Endothelial cell of umbilical vein (primary cell): ENCODE data around the gene WIPF3. TPM values are rescaled to one million over a fixed set of nuclear protein-coding genes. Genes with fewer than 3 reads are reported as not detected.

Source experiments
- BruUV-seq: library from RNA; stranded (reverse); fragments of 400-500 nt; replicated peaks from 2 replicates; lab custom pipeline; 2021; lab: Mats Ljungman, UMichigan
- CTCF ChIA-PET: fragments of 300-600, 350-600 bp; sonication (Branson Sonifier 250); formaldehyde crosslinking; loops from one replicate; lab custom pipeline; 2021; ENCODE audit warnings: antibody characterized with exemption, inconsistent platforms; lab: Charles Lee
- POLR2A ChIA-PET: fragments of 300-600, 350-600 bp; sonication (Branson Sonifier 250); formaldehyde crosslinking; loops from one replicate; lab custom pipeline; 2021; ENCODE audit warnings: antibody characterized with exemption, inconsistent platforms; lab: Charles Lee
- DNase-seq: peaks from one replicate; pipeline ENCODE4 v3.0.0-alpha.2; 2011; ENCODE audit warnings: low read depth, low spot score
- FAIRE-seq: peaks from 2 replicates; lab custom pipeline; 2011; peaks lifted over from hg19 to GRCh38; lab: Jason Lieb, UNC
- H2AFZ ChIP-seq: 2 replicates; pipeline ENCODE4 v1.6.0; 2012; ENCODE audit warnings: low read depth, low read length, control low read depth, inconsistent platforms
- H3K27ac ChIP-seq: 2 replicates; pipeline ENCODE4 v1.5.1; 2011; ENCODE audit warnings: low read depth, mild to moderate bottlenecking, control low read depth, low read length, moderate library complexity; ENCODE audit not compliant: insufficient read depth
- H3K27me3 ChIP-seq, 2 experiments: 2 replicates each; pipeline versions ENCODE4 v1.6.0 to v1.6.1; 2011; ENCODE audit warnings: low read length in 2 of 2, mixed read lengths in 1 of 2; ENCODE audit not compliant: control insufficient read depth in 2 of 2, insufficient read depth in 2 of 2
- H3K36me3 ChIP-seq, 2 experiments: 2 replicates in 1 of 2; 3 replicates in 1 of 2; pipeline ENCODE4 v1.5.1; 2011; ENCODE audit warnings: low read length in 2 of 2, mild to moderate bottlenecking in 1 of 2, moderate library complexity in 1 of 2; ENCODE audit not compliant: control insufficient read depth in 2 of 2, insufficient read depth in 2 of 2; ENCODE audit errors: extremely low read depth in 1 of 2
- H3K4me1 ChIP-seq: 3 replicates; pipeline ENCODE4 v1.5.1; 2011; ENCODE audit warnings: mild to moderate bottlenecking, low read length; ENCODE audit not compliant: control insufficient read depth, insufficient read depth; ENCODE audit errors: extremely low read depth
- H3K4me2 ChIP-seq: 2 replicates; pipeline ENCODE4 v1.6.1; 2011; ENCODE audit warnings: low read length, control low read depth, mixed read lengths; ENCODE audit not compliant: insufficient read depth
- H3K4me3 ChIP-seq, 3 experiments: fragments of 200-600 bp in 1 of 3; sonication (generic), shearing (Covaris generic) in 1 of 3; replicated peaks in 1 of 3; 2 replicates each; pipeline ENCODE4 v1.5.1; 2011 to 2016; ENCODE audit warnings: control low read depth in 3 of 3, low read length in 3 of 3, mild to moderate bottlenecking in 2 of 3, inconsistent platforms in 1 of 3, low read depth in 1 of 3, moderate library complexity in 1 of 3; ENCODE audit not compliant: insufficient read depth in 1 of 3
- H3K79me2 ChIP-seq: 2 replicates; pipeline ENCODE4 v1.6.0; 2012; ENCODE audit warnings: low read length, inconsistent platforms; ENCODE audit not compliant: control insufficient read depth, insufficient read depth
- H3K9ac ChIP-seq: replicated peaks from 2 replicates; pipeline ENCODE3; 2011; ENCODE audit warnings: low read length, control low read depth; ENCODE audit not compliant: insufficient read depth; ENCODE audit errors: extremely low read depth
- H3K9me1 ChIP-seq: replicated peaks from 3 replicates; pipeline ENCODE4 v1.6.0; 2011; ENCODE audit warnings: mild to moderate bottlenecking, low read length; ENCODE audit not compliant: control insufficient read depth, insufficient read depth; ENCODE audit errors: extremely low read depth
- H3K9me3 ChIP-seq: replicated peaks from 2 replicates; pipeline ENCODE4 v1.5.1; 2012; ENCODE audit warnings: low read length, inconsistent platforms; ENCODE audit not compliant: control insufficient read depth, insufficient read depth
- H4K20me1 ChIP-seq: replicated peaks from 2 replicates; pipeline ENCODE3; 2011; ENCODE audit warnings: mild to moderate bottlenecking, low read length; ENCODE audit not compliant: control insufficient read depth, insufficient read depth; ENCODE audit errors: extremely low read depth
- CTCF ChIP-seq, 2 donors: IDR thresholded peaks; 1 replicate in 1 of 2; 2 replicates in 1 of 2; pipeline ENCODE4 v1.5.1; 2011; ENCODE audit warnings: low read length in 2 of 2, mild to moderate bottlenecking in 2 of 2, moderate library complexity in 2 of 2, control low read depth in 1 of 2, inconsistent platforms in 1 of 2, low read depth in 1 of 2; ENCODE audit not compliant: insufficient read depth in 1 of 2; ENCODE audit errors: extremely low read depth in 1 of 2
- EZH2 ChIP-seq: IDR thresholded peaks from 2 replicates; pipeline ENCODE4 v1.6.1; 2012; ENCODE audit warnings: borderline replicate concordance, low read depth, mild to moderate bottlenecking, moderate library complexity, low read length, inconsistent platforms; ENCODE audit not compliant: severe bottlenecking
- GATA2 ChIP-seq: IDR thresholded peaks from 2 replicates; pipeline ENCODE4 v1.7.0; 2011; ENCODE audit warnings: low read depth, mild to moderate bottlenecking, moderate library complexity, mixed read lengths, low read length; ENCODE audit not compliant: insufficient read length, insufficient read depth
- POLR2A ChIP-seq: IDR thresholded peaks from 2 replicates; pipeline ENCODE4 v1.6.1; 2012; ENCODE audit warnings: low read depth, mild to moderate bottlenecking, control low read depth, low read length
- dilution Hi-C: fragments of 300-500 bp; cut with MboI; formaldehyde crosslinking; loops from one replicate; pipeline ENCODE4 v1.15.0; 2019; ENCODE audit warnings: low sequenced_read_pairs; ENCODE audit not compliant: extremely low pct_ligation_motif_present
- intact Hi-C: fragments of 100-400 bp; cut with micrococcal nuclease; formaldehyde crosslinking; loops from one replicate; pipeline ENCODE4 v1.10.0; 2022
- polyA plus RNA-seq, 4 experiments: library from polyadenylated mRNA; depleted of rRNA in 3 of 4; stranded (reverse) in 3 of 4; unstranded in 1 of 4; fragments of >200 nt; gene quantifications; 2 replicates each; pipeline versions ENCODE4 v1.2.1 to v1.2.3, GENCODE V29; 2011 to 2012; ENCODE audit warnings: missing spikeins in 1 of 4
- total RNA-seq: library from RNA; stranded (reverse); gene quantifications from 2 replicates; pipeline ENCODE4 v1.2.3, GENCODE V29; 2021

The WIPF3 gene
- total and polyA plus RNA-seq, 2 donors (not counting 3 experiments of a cell fraction or from before 2014, with no cell fraction given) = 0.01 to 0.35 TPM

GRCh38 chr7:29945259-29945809 is 139.0 kb downstream of the WIPF3 start:
- no peaks in the 10 kb centered on the region for H4K20me1 ChIP-seq
- peaks cover 26 to 36% of the 10 kb centered on the region in 2 experiments for H3K36me3 ChIP-seq
- no peak for FAIRE-seq
- H3K9ac ChIP-seq = no peak overlapping the region
- no peaks in the 10 kb centered on the region for H3K9me1 ChIP-seq
- no peaks in the 10 kb centered on the region for H3K4me1 ChIP-seq
- TF ChIP-seq POLR2A = no peak
- intact Hi-C loops (no loop called here), dilution Hi-C loops (no loop called here)
- no TSS peak for BruUV-seq
- no peaks in the 10 kb centered on the region for H3K79me2 ChIP-seq
- H3K27me3 ChIP-seq = no peaks in the 10 kb centered on the region
- no peak overlapping the region for H2AFZ ChIP-seq
- H3K4me3 ChIP-seq = no peak overlapping the region
- H3K27ac ChIP-seq = no peak overlapping the region
- DNase-seq = no peak
- H3K4me2 ChIP-seq = no peak overlapping the region
- CTCF ChIA-PET = interaction anchor here (1.2 to 4.0 kb wide), 2 partner anchors 36 to 116 kb away, joined by 4 to 20 read pairs; no protein-coding TSS in a partner anchor
- POLR2A ChIA-PET = no interaction called here
- no peaks in the 10 kb centered on the region for H3K9me3 ChIP-seq

GRCh38 chr7:29946428-29947186 is 140.3 kb downstream of the WIPF3 start:
- CTCF ChIA-PET = interaction anchor here (1.2 to 4.0 kb wide), 2 partner anchors 35 to 115 kb away, joined by 4 to 20 read pairs; no protein-coding TSS in a partner anchor
- Histone ChIP-seq H3K9me1 (no peaks in the 10 kb centered on the region), H3K36me3 (peaks cover 19 to 38% of the 10 kb centered on the region in 2 experiments), H4K20me1 (no peaks in the 10 kb centered on the region), H3K27ac (no peak overlapping the region), H3K79me2 (no peaks in the 10 kb centered on the region), H3K4me2 (no peak overlapping the region), H2AFZ (no peak overlapping the region), H3K4me3 (no peak overlapping the region), H3K4me1 (no peaks in the 10 kb centered on the region), H3K9me3 (no peaks in the 10 kb centered on the region), H3K27me3 (no peaks in the 10 kb centered on the region), H3K9ac (no peak overlapping the region)
- peak; percentile 40 for DNase-seq
- POLR2A ChIA-PET = no interaction called here
- TF ChIP-seq GATA2 = no peak
- no peak for TF ChIP-seq EZH2
- peak; percentile 41 to 46 for TF ChIP-seq CTCF (IDR thresholded peaks at IDR 0.05; ENCODE audit: extremely low read depth in 1 of 2, insufficient read depth in 1 of 2, low read depth in 1 of 2, low read length in 2 of 2)
- dilution Hi-C loops (no loop called here), intact Hi-C loops (loop anchor here (1.0 to 2.0 kb wide), 2 partner anchors 80 to 116 kb away; partner anchors contain the start of gene FKBP14)
- BruUV-seq = no TSS peak
- peak; percentile 31 for FAIRE-seq
